GM23338 (cell line): ENCODE data around the gene NPHP4. TPM values are rescaled to one million over a fixed set of nuclear protein-coding genes. Genes with fewer than 3 reads are reported as not detected.

Experiments used
- ATAC-seq: fragments of 200-7000 bp; cut with Tn5 transposase; 3 replicates; pipeline ENCODE4 v1.9.1; 2020
- DNase-seq: peaks from one replicate; pipeline ENCODE4 v3.0.0-alpha.2; 2015; ENCODE audit warnings: low spot score
- H2AFZ ChIP-seq: fragments of 200-600 bp; sonication (generic); 2 replicates; pipeline ENCODE4 v1.8.0; 2016; ENCODE audit warnings: antibody characterized with exemption, mild to moderate bottlenecking, moderate library complexity
- H3F3A ChIP-seq: fragments of 200-600 bp; sonication (generic); replicated peaks from 2 replicates; pipeline ENCODE4 v1.8.0; 2017; ENCODE audit warnings: antibody characterized with exemption, mixed run types, low read depth
- H3K27ac ChIP-seq: fragments of 200-600 bp; sonication (generic); 2 replicates; pipeline ENCODE4 v1.6.1; 2016; ENCODE audit warnings: low read depth
- H3K27me3 ChIP-seq: fragments of 200-600 bp; sonication (generic); 2 replicates; pipeline ENCODE4 v1.8.0; 2016; ENCODE audit warnings: mild to moderate bottlenecking, mixed run types, moderate library complexity; ENCODE audit not compliant: insufficient read depth
- H3K36me3 ChIP-seq: fragments of 200-600 bp; sonication (generic); 2 replicates; pipeline ENCODE4 v1.8.0; 2016; ENCODE audit warnings: mild to moderate bottlenecking; ENCODE audit not compliant: insufficient read depth
- H3K4me1 ChIP-seq: fragments of 200-600 bp; sonication (generic); 2 replicates; pipeline ENCODE4 v1.8.0; 2016; ENCODE audit warnings: mild to moderate bottlenecking, moderate library complexity; ENCODE audit not compliant: insufficient read depth
- H3K4me2 ChIP-seq: fragments of 200-600 bp; sonication (generic); 2 replicates; pipeline ENCODE4 v1.7.1; 2017; ENCODE audit warnings: mixed run types
- H3K4me3 ChIP-seq: fragments of 200-600 bp; sonication (generic); 2 replicates; pipeline ENCODE4 v1.6.1; 2016; ENCODE audit warnings: mixed run types
- H3K79me2 ChIP-seq: fragments of 200-600 bp; sonication (generic); replicated peaks from 2 replicates; pipeline ENCODE4 v1.8.0; 2017; ENCODE audit warnings: mild to moderate bottlenecking; ENCODE audit not compliant: insufficient read depth
- H3K9me2 ChIP-seq: fragments of 200-600 bp; sonication (generic); 2 replicates; pipeline ENCODE4 v1.8.0; 2017; ENCODE audit not compliant: insufficient read depth
- H4K20me1 ChIP-seq: fragments of 200-600 bp; sonication (generic); replicated peaks from 2 replicates; pipeline ENCODE4 v1.8.0; 2017; ENCODE audit warnings: mild to moderate bottlenecking; ENCODE audit not compliant: insufficient read depth
- H3K27ac Mint-ChIP-seq: 2 replicates; pipeline ENCODE4 v1.8.0; 2020; ENCODE audit warnings: inconsistent platforms, mild to moderate bottlenecking, moderate library complexity, mixed read lengths
- H3K27me3 Mint-ChIP-seq: 3 replicates; pipeline ENCODE4 v1.8.0; 2022; ENCODE audit warnings: low read depth, mild to moderate bottlenecking, moderate library complexity, mixed read lengths, inconsistent platforms; ENCODE audit not compliant: insufficient read depth, poor library complexity
- H3K36me3 Mint-ChIP-seq: 3 replicates; pipeline ENCODE4 v1.8.0; 2021; ENCODE audit warnings: low read depth, mild to moderate bottlenecking, inconsistent platforms, moderate library complexity, mixed read lengths
- H3K4me1 Mint-ChIP-seq: 3 replicates; pipeline ENCODE4 v1.8.0; 2020; ENCODE audit warnings: mild to moderate bottlenecking, inconsistent platforms, mixed read lengths
- H3K4me3 Mint-ChIP-seq: 3 replicates; pipeline ENCODE4 v1.8.0; 2021; ENCODE audit warnings: moderate library complexity, mild to moderate bottlenecking, inconsistent platforms, mixed read lengths
- H3K9me3 Mint-ChIP-seq: 3 replicates; pipeline ENCODE4 v1.8.0; 2020; ENCODE audit warnings: moderate library complexity, mild to moderate bottlenecking, inconsistent platforms, mixed read lengths
- CREB1 ChIP-seq: fragments of 250-450 bp; sonication (Bioruptor Pico); IDR thresholded peaks from 2 replicates; pipeline ENCODE4 v1.5.0; 2020; ENCODE audit warnings: low read depth, mild to moderate bottlenecking, moderate library complexity
- ETS1 ChIP-seq: IDR thresholded peaks from 2 replicates; pipeline ENCODE4 v1.6.1; 2016; ENCODE audit warnings: antibody characterized with exemption
- ZNF331 ChIP-seq: fragments of 250-450 bp; sonication (Bioruptor Pico); IDR thresholded peaks from 2 replicates; pipeline ENCODE4 v1.5.0; 2020; ENCODE audit warnings: low read depth, mild to moderate bottlenecking, moderate library complexity
- ZNF462 ChIP-seq: fragments of 250-450 bp; sonication (Bioruptor Pico); IDR thresholded peaks from 2 replicates; pipeline ENCODE4 v1.5.0; 2020; ENCODE audit warnings: mild to moderate bottlenecking, moderate library complexity
- polyA plus RNA-seq: library from polyadenylated mRNA; unstranded; fragments of >200 nt; fragmentation: Nextera tagmentation; extraction: Ambion mirVana; gene quantifications from 2 replicates; pipeline ENCODE4 v1.2.1, GENCODE V29; 2016
- total RNA-seq: library from RNA; depleted of rRNA; stranded (reverse); fragments of >200 nt; shearing (Covaris generic); gene quantifications from 2 replicates; pipeline ENCODE4 v1.2.3, GENCODE V29; 2014
- TF ChIP-seq, protein P1 (sequence below), 2 experiments: fragments of 200-600 bp in 1 of 2; sonication (generic) in 1 of 2; conservative IDR thresholded peaks; 2 replicates each; pipeline versions ENCODE4 v1.5.1 to v1.6.1; 2016 to 2017; ENCODE audit warnings: antibody characterized with exemption in 2 of 2, low read depth in 2 of 2, mild to moderate bottlenecking in 2 of 2, moderate library complexity in 1 of 2

Gene NPHP4
- total and polyA plus RNA-seq, 2 experiments from 2014 or later: 2.5 to 12.4 TPM

GRCh38 chr1:5955479-5955977 is 36.7 kb downstream of the NPHP4 start:
- no peaks in the 10 kb centered on the region; the same call in 2 of the 3 replicates for H3K4me1 Mint-ChIP-seq

More at GRCh38 chr1:5955479-5955977, 36.7 kb downstream of the NPHP4 start:
- Histone ChIP-seq H2AFZ (no peak overlapping the region), H3F3A (no peaks in the 10 kb centered on the region), H3K27me3 (no peaks in the 10 kb centered on the region), H3K4me1 (no peaks in the 10 kb centered on the region), H4K20me1 (0 out of 2 replicates have a peak, but pooled peaks cover 3% of the 10 kb centered on the region), H3K27ac (no peak overlapping the region), H3K9me2 (no peaks in the 10 kb centered on the region), H3K4me3 (no peak overlapping the region), H3K4me2 (no peak overlapping the region), H3K36me3 (no peaks in the 10 kb centered on the region), H3K79me2 (no peaks in the 10 kb centered on the region)
- Mint-ChIP-seq H3K36me3 (peaks cover 3% of the 10 kb centered on the region; the same call in 2 of the 3 replicates), H3K27ac (no peak overlapping the region), H3K4me3 (no peak overlapping the region), H3K27me3 (peaks cover 2% of the 10 kb centered on the region), H3K9me3 (no peaks in the 10 kb centered on the region)
- no peak for DNase-seq
- no peak for ATAC-seq
- TF ChIP-seq ETS1 (no peak), CREB1 (CRISPR knock-in tag) (no peak), ZNF331 (CRISPR knock-in tag) (no peak), ZNF462 (no peak)
- TF ChIP-seq, protein P1, sequence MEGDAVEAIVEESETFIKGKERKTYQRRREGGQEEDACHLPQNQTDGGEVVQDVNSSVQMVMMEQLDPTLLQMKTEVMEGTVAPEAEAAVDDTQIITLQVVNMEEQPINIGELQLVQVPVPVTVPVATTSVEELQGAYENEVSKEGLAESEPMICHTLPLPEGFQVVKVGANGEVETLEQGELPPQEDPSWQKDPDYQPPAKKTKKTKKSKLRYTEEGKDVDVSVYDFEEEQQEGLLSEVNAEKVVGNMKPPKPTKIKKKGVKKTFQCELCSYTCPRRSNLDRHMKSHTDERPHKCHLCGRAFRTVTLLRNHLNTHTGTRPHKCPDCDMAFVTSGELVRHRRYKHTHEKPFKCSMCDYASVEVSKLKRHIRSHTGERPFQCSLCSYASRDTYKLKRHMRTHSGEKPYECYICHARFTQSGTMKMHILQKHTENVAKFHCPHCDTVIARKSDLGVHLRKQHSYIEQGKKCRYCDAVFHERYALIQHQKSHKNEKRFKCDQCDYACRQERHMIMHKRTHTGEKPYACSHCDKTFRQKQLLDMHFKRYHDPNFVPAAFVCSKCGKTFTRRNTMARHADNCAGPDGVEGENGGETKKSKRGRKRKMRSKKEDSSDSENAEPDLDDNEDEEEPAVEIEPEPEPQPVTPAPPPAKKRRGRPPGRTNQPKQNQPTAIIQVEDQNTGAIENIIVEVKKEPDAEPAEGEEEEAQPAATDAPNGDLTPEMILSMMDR (conservative IDR thresholded peaks at IDR 0.05; ENCODE audit: low read depth in 2 of 2): no peak
